Activated CD4-positive, alpha-beta T cell treated with anti-CD3 and anti-CD28 coated beads, Interleukin-2, amount 50 U/mL, for 24 hours (primary cell): ENCODE results near the gene MYRIP.
"Not testable (repeated sequence)": the region's sequence is repeated elsewhere in the genome, so short reads cannot be mapped to it uniquely, and the experiment has no call there.

Experiments used
- DNase-seq, 2 donors: peaks; one replicate each; pipeline ENCODE4 v3.0.0-alpha.2; 2020; ENCODE audit warnings: low read depth in 1 of 2, low spot score in 1 of 2

Gene MYRIP

DNA sequence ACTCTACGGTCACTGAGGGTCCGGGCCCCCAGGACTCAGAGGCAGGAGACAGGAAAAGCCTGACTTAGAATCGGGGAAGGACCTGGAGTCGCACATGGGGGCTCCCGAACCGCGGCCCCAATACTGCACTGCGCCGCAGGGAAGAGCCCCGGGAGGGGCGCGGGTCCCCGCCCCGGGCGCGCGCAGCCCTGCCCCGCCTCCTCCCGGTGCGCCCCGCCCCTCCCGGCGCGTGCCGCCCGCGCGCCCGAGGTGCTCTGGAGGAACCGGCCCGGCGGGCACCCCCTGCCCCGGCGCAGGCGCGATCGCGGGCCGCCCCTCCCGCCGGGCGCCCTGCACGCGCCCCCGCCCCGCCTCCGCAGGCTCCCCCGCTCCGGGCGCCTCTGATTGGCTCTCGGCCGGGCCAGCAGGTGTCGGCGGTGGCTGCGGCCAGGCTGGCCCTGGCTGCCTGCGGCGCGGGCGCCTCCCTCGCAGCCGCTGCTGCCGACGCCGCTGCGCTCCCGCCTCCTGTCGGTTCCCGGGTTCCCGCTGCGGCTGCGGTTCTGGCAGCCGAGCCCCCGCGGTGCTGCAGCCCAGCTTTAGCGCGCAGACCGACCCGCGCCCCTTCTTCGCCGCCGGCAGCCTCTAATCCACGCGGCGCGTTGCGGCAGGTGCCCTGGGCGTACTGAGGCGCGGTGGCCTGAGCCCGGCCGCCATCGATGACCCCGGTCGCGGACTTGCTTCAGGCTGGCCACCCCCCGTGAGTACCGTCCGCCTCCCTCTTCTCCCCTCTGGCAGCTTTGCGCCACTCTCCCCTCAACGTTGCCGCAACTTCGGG lies at the start of gene MYRIP:
Gene MYRIP (plus strand): TSS at position 429 of the 814 bp plus-strand sequence. CDS start 91,208 bp downstream, outside the sequence.
- no peak for DNase-seq

DNA sequence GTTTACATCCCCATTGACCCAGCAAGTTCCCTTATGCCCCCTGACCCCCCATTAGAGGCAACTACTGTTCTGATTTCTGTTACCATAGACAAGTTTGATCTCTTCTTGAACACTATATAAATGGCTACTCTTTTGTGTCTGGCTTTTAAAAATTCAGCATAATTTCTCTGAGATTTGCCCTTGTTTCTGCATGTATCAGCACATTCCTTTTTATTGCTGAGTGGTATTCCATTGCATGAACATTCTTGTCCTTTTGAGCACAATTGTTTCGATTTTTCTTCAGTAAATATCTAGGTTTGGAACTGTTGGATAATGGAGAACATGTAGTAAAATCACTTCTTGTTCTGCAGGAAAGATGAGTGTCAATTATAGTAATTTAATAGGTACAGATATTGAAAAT lies 49.1 kb upstream of the MYRIP start:
- DNase-seq: no peak

DNA sequence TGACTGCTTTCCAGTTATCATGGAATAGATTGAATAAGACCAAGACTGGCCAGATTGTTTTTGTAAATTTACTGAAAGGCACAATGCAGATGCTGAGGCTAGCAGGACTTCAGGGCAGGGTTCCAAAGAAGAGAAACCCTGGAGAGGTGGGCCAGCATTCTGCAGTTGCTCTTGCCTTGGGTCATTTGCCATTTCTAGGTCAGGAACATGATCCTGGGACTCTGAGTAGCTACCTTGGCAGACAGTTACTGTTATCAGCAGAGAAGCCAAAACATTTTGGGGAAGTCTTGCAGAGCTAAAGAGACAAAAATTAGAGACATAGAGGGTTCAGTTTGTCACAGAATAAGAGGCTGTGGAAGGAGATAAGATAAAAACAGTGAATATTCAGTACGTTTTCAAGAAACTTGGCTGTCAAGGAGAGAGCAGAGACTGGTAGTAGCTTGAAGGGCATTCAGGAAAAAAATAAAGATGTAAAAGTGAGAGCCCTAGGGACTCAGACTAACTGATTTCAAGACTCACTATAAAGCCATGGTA lies 46.8 kb upstream of the MYRIP start:
- no peak for DNase-seq

DNA sequence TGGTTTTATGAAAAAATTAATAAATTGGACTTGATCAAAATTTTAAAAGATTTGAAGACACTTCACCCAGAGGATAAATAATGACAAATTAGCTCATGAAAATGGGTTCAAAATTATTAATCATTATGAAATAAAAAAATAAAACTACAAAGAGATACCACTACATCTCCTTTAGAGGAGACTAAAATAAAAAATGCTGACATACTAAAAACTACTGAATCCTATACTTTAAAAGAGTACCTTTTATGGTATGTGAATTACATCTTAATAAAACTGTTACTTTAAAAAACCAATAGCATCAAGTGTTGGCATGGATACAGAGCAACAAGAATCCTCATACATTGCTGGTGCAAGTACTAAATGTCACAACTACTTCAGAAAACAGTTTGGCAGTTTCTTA lies 46.0 kb upstream of the MYRIP start:
- no peak for DNase-seq

GRCh38 chr3:39765575-39765974 lies 43.8 kb upstream of the MYRIP start:
- DNase-seq: no peak

DNA sequence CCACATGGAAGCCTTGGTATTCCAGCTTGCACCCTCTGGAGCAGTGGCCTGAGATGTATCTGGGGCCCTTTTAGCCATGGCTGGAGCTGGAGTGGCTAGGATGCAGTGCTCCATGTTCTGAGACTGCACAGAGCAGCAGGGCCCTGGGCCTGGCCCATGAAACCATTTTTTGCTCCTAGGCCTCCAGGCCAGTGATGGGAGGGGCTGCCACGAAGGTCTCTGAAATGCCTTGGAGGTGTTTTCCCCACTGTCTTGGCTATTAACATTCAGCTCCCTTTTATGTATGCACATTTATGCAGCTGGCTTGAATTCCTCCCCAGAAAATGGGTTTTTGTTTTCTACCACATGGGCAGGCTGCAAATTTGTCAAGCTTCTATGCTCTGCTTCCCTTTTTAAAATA lies 43.0 kb upstream of the MYRIP start:
- no peak for DNase-seq

GRCh38 chr3:39766909-39767308 lies 42.5 kb upstream of the MYRIP start:
- DNase-seq: not testable (repeated sequence)

GRCh38 chr3:39778168-39778567 lies 31.2 kb upstream of the MYRIP start:
- not testable (repeated sequence) for DNase-seq

- DNase-seq: no peak
These were observed 29.7 kb upstream of the MYRIP start for GRCh38 chr3:39779511-39780230.

GRCh38 chr3:39780352-39780751 lies 29.1 kb upstream of the MYRIP start:
- DNase-seq: no peak

- DNase-seq: no peak
These were observed 28.4 kb upstream of the MYRIP start for GRCh38 chr3:39781025-39781424.

- DNase-seq: no peak
These were observed 27.8 kb upstream of the MYRIP start for GRCh38 chr3:39781632-39782031.

- no peak for DNase-seq
These were observed 25.7 kb upstream of the MYRIP start for GRCh38 chr3:39783680-39784079.

- DNase-seq: no peak
These were observed 24.5 kb upstream of the MYRIP start for GRCh38 chr3:39784922-39785321.

DNA sequence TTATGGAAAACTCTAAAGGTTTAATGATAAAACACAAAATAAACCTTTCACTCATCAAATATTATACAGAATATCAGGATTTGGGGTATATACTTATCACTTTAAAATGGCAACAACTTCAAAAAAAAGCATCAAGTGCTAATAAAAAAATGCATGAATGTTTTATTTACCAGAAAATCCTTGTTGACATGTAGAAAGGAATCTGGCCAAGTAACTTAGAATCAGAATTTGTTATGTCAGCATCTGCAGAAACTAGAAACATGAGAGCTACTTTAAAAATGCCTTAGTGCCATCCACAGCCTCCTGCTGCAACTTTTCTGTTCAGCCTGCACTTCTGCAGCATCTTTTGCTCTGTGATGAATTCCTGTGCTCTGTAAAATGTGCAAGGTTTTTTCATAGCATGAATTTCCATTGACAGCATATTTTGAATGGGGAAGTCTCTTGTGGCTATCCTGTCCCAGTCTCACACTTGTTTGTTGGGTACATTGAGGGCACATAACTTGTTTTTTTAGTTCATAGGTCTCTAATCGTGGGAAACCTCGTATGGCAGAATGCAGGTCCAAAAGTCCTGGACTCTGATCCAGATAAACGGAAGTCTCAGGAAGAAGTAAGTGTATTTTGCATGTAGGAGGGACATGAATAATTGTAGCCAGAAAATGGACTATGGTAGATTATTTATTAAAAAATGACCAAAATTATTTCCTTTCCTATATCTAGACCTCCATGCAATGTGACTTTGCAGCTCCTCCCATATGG lies 21.1 kb upstream of the MYRIP start:
- DNase-seq: no peak

- DNase-seq: no peak
These were observed 17.8 kb upstream of the MYRIP start for GRCh38 chr3:39791603-39792002.

DNA sequence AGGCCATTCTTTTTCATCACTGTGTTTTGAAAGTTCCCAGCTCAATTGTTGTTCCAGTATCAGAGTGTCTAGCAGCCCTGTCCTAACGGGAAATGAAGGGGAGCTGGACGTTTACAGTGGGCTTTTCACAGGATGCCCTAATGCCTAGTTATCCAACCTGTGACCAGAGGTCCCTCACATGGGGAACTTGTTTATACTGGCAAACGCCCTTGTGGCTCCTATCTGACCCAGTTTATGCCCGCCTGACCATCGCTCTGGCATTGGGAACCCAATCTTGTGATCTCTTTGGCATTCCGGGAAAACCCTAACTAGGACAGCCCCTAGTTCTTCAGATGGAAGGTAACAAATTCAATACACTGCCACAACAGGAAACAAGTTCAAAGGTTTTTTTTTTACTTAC lies 14.5 kb upstream of the MYRIP start:
- DNase-seq: no peak

DNA sequence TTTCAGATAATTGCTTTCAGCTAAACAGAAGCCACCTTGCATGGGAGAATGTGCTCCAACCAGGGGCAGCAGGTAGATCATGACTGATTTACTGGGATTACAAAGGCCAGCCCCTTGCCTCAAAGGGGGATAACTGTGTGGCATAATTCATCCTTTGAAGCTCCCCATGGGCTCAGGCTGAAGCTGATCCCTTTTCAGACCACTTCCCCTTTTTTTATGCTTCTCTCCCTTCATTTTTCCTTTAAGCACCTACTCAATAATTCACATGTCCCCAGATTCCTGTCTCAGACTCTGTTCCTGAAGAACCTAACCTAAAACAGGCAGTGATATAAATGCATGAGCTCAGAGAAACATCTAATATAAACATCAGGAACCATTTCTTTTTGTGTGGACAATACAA lies 8.2 kb upstream of the MYRIP start:
- no peak for DNase-seq

- DNase-seq: not testable (repeated sequence)
These were observed 6.9 kb upstream of the MYRIP start for GRCh38 chr3:39802486-39802885.

DNA sequence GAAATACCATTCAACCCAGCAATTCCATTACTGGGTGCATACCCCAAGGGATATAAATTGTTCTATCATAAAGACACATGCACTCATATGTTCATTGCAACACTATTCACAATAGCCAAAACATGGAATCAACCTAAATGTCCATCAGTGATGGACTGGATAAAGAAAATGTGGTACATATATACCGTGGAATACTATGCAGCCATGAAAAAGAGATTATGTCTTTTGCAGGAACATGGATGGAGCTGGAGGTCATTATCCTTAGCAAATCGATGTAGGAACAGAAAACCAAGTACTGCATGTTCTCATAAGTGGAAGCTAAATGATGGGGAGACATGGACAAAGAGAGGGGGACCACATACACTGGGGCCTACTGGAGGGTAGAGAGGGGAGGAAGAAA lies 5.5 kb upstream of the MYRIP start:
- DNase-seq: no peak

DNA sequence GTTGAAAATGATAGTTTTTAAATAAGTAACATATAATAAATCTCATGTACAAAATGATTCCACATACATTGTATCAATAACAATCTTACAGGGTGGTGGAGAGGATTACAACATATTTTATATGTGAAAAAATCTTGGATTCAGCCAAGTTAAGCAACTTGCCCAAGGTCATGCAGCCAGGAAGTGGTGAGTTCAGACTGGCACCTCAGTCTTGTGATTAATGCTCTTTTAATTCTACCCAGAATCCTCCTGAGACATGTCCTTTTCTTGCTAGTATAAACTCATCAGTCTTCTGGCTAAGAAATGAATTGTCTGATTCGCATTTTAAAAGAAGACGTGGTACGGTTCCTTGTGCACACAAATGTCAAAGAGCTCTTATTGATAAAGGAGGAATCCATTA lies 4.5 kb upstream of the MYRIP start:
- no peak for DNase-seq

DNA sequence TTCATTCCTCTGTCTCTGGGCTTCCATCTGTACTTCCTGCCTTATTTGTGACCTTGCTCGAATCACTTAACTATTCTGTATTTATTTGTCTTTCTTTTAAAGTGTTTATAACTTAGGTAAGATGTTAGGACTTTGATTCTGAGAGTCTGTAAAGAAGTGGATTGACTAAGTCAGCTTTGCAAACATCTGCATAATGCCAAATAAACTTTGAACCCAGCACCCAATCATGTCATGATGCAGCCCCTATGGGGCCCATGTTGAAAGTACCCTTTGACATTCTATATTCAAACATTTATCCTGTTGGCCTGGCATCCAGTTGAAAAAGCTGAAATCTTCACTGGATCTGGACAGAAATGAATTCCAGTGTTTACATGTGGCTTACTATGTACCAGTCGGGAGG lies 3.8 kb upstream of the MYRIP start:
- no peak for DNase-seq
